ENCODE data around the gene TMEM128. TPM values are rescaled to one million over a fixed set of nuclear protein-coding genes. Genes with fewer than 3 reads are reported as not detected.
"Not testable (repeated sequence)": the region's sequence is repeated elsewhere in the genome, so short reads cannot be mapped to it uniquely, and the experiment has no call there.

TMEM128 gene
- total RNA-seq, 8 experiments from 2014 or later = 20.6 to 35.7 (median 29.7) TPM

GRCh38 chr4:4204401-4204745, 43.6 kb downstream of the TMEM128 start:
- 17 to 83% (median 52%) methylated on average over 1 to 3 of the region's 3 CpGs; no CpG with 5 or more reads in 3 of the 10 experiments for WGBS, 10 experiments
- in situ Hi-C loops (cut with MboI; ENCODE audit: low pct_unique_long_range_greater_than_20kb in 2 of 9, low sequenced_read_pairs in 9 of 9, unreplicated experiment in 9 of 9) = no loop called here
- Histone ChIP-seq H3K4me1 (replicated peaks in 1 of 2) (no peaks in the 10 kb centered on the region), H3K4me3 (no peak overlapping the region), H3K27ac (no peak overlapping the region)
- ATAC-seq (replicated peaks in 6 of 8) = no peak

- H3K4me3 ChIP-seq = no peak overlapping the region
- H3K4me1 ChIP-seq (replicated peaks in 1 of 2) = no peaks in the 10 kb centered on the region
- ATAC-seq (replicated peaks in 6 of 8) = no peak
- 28 to 100% (median 68%) methylated on average over 1 to 6 of the region's 10 CpGs; no CpG with 5 or more reads in 2 of the 10 experiments for WGBS, 10 experiments
- H3K27ac ChIP-seq = no peak overlapping the region
- in situ Hi-C loops (cut with MboI; ENCODE audit: low pct_unique_long_range_greater_than_20kb in 2 of 9, low sequenced_read_pairs in 9 of 9, unreplicated experiment in 9 of 9) = no loop called here
These were observed 44.2 kb downstream of the TMEM128 start for GRCh38 chr4:4203688-4204400.

GRCh38 chr4:4202510-4202909, 45.5 kb downstream of the TMEM128 start:
- in situ Hi-C loops (cut with MboI; ENCODE audit: low pct_unique_long_range_greater_than_20kb in 2 of 9, low sequenced_read_pairs in 9 of 9, unreplicated experiment in 9 of 9) = no loop called here
- Histone ChIP-seq H3K4me3 (no peak overlapping the region), H3K4me1 (replicated peaks in 1 of 2) (no peaks in the 10 kb centered on the region), H3K27ac (no peak overlapping the region)
- 83% methylated on average over 1 of the region's 4 CpGs; no CpG with 5 or more reads in 9 of the 10 experiments for WGBS, 10 experiments
- ATAC-seq (replicated peaks in 6 of 8) = no peak

- WGBS, 10 experiments = 0 to 61% (median 51%) methylated on average over 1 to 3 of the region's 4 CpGs; no CpG with 5 or more reads in 5 of the 10 experiments
- in situ Hi-C loops (cut with MboI; ENCODE audit: low pct_unique_long_range_greater_than_20kb in 2 of 9, low sequenced_read_pairs in 9 of 9, unreplicated experiment in 9 of 9) = no loop called here
- ATAC-seq (replicated peaks in 6 of 8) = no peak
These were observed 47.4 kb downstream of the TMEM128 start for GRCh38 chr4:4200624-4201023.

GRCh38 chr4:4195354-4195753, 52.7 kb downstream of the TMEM128 start:
- Histone ChIP-seq H3K4me3 (no peak overlapping the region), H3K27ac (no peak overlapping the region), H3K4me1 (replicated peaks in 1 of 2) (no peaks in the 10 kb centered on the region)
- 0 to 100% (median 54%) methylated on average over 1 to 3 of the region's 3 CpGs; no CpG with 5 or more reads in 4 of the 10 experiments for WGBS, 10 experiments
- no peak for ATAC-seq (replicated peaks in 6 of 8)
- in situ Hi-C loops (cut with MboI; ENCODE audit: low pct_unique_long_range_greater_than_20kb in 2 of 9, low sequenced_read_pairs in 9 of 9, unreplicated experiment in 9 of 9) = no loop called here

More at GRCh38 chr4:4200624-4201023, 47.4 kb downstream of the TMEM128 start:
- Histone ChIP-seq H3K4me3 (no peak overlapping the region), H3K4me1 (replicated peaks in 1 of 2) (no peaks in the 10 kb centered on the region), H3K27ac (no peak overlapping the region)

GRCh38 chr4:4188557-4188956, 59.5 kb downstream of the TMEM128 start:
- ATAC-seq (replicated peaks in 6 of 8); H3K27ac ChIP-seq; H3K4me1 ChIP-seq (replicated peaks in 1 of 2); H3K4me3 ChIP-seq; in situ Hi-C loops (cut with MboI; ENCODE audit: low pct_unique_long_range_greater_than_20kb in 2 of 9, low sequenced_read_pairs in 9 of 9, unreplicated experiment in 9 of 9): not testable (repeated sequence)
- whole genome bisulfite sequencing, 10 experiments = 82 to 100% (median 100%) methylated on average over 2 of the region's 3 CpGs; no CpG with 5 or more reads in 5 of the 10 experiments

Other genes starting within 250 kb of the TMEM128 start
- gene OTOP1, start 21.3 kb downstream of the TMEM128 start, total RNA-seq = under 1 TPM in 1 of 8 experiments, not detected in 7; 0.24 TPM
- gene LYAR, start 41.9 kb upstream of the TMEM128 start, total RNA-seq = 10 to 100 TPM in 5 of 8 experiments, 1 to 10 TPM in 3; 7.6 to 80.5 (median 15.5) TPM
- 10 to 100 TPM in 1 of 8 experiments, 1 to 10 TPM in 7; 3.0 to 11.4 (median 5.6) TPM for gene ZBTB49, start 42.0 kb upstream of the TMEM128 start, total RNA-seq
- gene NSG1, start 138.9 kb upstream of the TMEM128 start, total RNA-seq = 100 to 1,000 TPM in 5 of 8 experiments, 10 to 100 TPM in 2, 1 to 10 TPM in 1; 1.5 to 200 (median 163) TPM